IPS-18c (cell line): ENCODE data around the gene RNPS1.
"Not testable (repeated sequence)": the region's sequence is repeated elsewhere in the genome, so short reads cannot be mapped to it uniquely, and the experiment has no call there.

ENCODE experiments used
- H3K4me3 ChIP-seq: 2 replicates; pipeline ENCODE4 v1.7.0; 2013; ENCODE audit warnings: low read depth, mild to moderate bottlenecking, low read length, moderate library complexity; ENCODE audit not compliant: insufficient read depth
- H3K9me3 ChIP-seq: one replicate; pipeline ENCODE4 v1.6.1; 2013; ENCODE audit warnings: mild to moderate bottlenecking, low read length, moderate library complexity; ENCODE audit not compliant: control insufficient read depth, insufficient read depth

RNPS1 gene

GRCh38 chr16:2270588-2271470, 2.9 kb upstream of the RNPS1 start:
- no peak overlapping the region for H3K4me3 ChIP-seq
- H3K9me3 ChIP-seq, result no peaks in the 10 kb centered on the region

DNA sequence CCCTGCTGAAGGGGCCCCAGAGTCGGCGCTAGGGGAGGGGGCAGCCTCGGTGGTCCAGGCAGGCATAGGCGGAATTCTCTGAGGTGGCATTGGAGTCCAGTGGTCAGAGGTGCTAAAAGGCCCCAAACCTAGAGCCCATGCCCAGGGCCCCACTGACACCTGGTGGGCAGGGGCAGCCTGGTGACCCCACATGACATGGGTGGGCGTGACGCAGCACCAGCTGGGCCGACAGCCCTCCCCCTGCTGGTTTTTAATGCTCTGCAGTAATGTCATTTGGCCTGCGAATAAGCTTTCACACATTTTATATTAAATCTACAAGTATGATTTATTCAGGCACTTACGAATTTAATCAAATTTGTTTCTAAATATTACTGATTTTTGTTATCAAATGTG, 2.1 kb upstream of the RNPS1 start:
- Histone ChIP-seq H3K4me3 (no peak overlapping the region), H3K9me3 (no peaks in the 10 kb centered on the region)

- H3K9me3 ChIP-seq, result not testable (repeated sequence)
- peak overlapping the region; percentile 93 for H3K4me3 ChIP-seq
Measured at GRCh38 chr16:2267505-2267912, 417 bp downstream of the RNPS1 start.

DNA sequence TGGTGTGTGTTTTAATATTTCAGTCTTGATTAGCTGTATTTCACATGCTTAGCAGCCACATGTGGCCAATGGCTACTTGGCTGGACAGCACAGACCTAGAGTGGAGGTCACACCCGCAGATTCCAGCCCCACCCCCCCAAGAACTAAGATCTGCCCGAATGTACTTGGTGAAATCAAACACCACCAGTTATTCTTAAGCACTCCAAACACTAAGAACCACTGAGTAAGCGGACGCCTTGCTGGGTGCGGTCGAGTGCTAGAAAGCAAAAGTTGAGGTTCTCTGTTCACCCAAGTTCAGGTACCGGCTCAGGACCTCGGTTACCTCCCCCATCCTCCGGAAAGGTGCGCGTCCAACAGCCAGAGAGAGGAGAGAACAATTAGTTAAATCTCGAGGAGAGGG, 1.0 kb downstream of the RNPS1 start:
- not testable (repeated sequence) for H3K9me3 ChIP-seq
- H3K4me3 ChIP-seq, result peak overlapping the region; percentile 93

DNA sequence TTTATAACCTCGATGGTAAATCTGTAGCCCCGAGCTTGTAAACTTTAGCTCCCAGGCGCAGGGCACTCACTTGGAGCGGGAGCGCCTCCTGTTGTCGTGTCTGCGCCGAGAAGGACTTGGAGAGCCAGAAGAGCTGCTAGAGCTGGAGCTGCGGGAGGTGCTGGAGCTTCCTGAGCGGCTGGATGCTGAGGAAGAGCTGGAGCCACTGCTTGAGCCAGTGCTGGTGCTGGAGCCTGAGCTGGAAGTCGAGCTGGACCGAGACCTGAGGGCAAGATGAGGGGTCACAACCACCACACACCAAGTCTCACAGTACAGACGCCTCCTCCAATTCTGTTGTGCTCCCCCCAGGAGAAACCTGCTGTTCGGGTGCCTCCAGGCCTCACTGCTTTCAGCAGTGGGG, 4.9 kb downstream of the RNPS1 start:
- not testable (repeated sequence) for H3K4me3 ChIP-seq, H3K9me3 ChIP-seq

DNA sequence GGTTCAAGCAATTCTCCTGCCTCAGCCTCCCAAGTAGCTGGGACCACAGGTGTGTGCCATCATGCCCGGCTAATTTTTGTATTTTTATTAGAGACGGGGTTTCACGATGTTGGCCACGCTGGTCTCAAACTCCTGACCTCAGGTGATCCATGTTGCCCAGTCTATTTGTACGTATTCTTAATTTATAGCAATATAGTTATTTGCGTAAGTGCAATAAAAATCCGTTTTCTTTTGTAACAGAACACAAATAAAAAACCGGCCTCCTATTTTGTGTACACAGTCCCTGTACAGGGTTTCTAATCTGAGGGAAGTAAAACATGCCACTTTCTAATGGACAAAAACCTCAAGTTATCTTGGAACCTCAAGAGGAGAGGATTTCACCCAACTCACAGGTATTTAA, 7.7 kb downstream of the RNPS1 start:
- Histone ChIP-seq H3K9me3 (peaks cover under 1% of the 10 kb centered on the region), H3K4me3 (no peak overlapping the region)

GRCh38 chr16:2258530-2258929, 9.4 kb downstream of the RNPS1 start:
- not testable (repeated sequence) for H3K4me3 ChIP-seq

GRCh38 chr16:2257726-2258125, 10.2 kb downstream of the RNPS1 start:
- Histone ChIP-seq H3K9me3 (peaks cover 2% of the 10 kb centered on the region), H3K4me3 (no peak overlapping the region)

More at GRCh38 chr16:2258530-2258929, 9.4 kb downstream of the RNPS1 start:
- not testable (repeated sequence) for H3K9me3 ChIP-seq

DNA sequence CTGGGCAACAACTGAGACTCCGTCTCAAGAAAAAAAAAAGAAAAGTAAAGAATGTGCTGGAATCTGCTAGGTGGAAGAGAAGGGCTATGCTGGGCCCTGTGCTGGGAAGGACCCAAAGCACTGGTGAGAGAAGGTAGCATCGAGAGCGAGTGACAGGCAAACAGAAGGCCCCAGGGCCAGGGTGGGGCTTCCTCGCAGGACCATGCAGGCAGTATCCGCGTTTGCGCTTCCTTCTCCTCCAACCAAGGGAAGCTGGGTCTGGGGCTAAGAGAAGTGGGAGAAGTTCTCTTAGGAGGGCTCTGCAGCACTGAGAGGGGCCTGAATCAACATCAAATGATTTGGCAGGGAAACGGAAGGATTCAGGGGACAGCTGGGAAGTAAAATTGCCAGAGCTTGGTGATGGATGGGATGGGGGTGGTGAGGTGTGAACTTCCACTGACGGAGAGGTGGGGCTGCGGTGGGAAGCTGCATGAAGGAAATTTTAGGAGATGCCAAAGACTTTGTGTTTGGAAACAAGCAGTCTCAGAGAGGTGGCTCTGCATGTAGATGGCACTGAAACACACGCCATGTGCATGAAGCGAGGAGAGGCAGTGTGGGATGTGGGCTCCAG, 11.3 kb downstream of the RNPS1 start:
- H3K4me3 ChIP-seq, result no peak overlapping the region

GRCh38 chr16:2253293-2253692, 14.6 kb downstream of the RNPS1 start:
- Histone ChIP-seq H3K4me3 (no peak overlapping the region), H3K9me3 (peaks cover 2% of the 10 kb centered on the region)

More for the DNA sequence above, 11.3 kb downstream of the RNPS1 start:
- H3K9me3 ChIP-seq, result peaks cover 2% of the 10 kb centered on the region

DNA sequence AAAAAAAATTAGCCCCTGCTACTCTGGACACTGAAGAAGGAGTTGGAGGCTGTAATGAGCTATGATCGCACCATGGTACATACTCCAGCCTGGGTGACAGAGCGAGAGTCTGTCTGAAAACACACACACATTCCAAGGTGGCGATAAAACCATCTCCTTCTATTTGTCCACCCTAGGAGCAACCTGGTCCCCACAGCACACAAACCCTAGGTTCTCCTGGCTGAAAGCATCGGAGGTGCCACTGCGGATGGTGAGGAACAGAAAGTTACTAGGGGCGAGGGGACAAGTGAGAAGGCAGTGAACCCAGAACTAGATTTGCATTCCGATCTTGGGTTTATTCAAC, 15.1 kb downstream of the RNPS1 start:
- H3K4me3 ChIP-seq, result no peak overlapping the region
- peaks cover 2% of the 10 kb centered on the region for H3K9me3 ChIP-seq

GRCh38 chr16:2251296-2252111, 16.4 kb downstream of the RNPS1 start, which contains the start of gene ECI1:
TSS of gene ECI1 (minus strand) at chr16:2251587. CDS start at chr16:2251566, 21 bp downstream.
- H3K4me3 ChIP-seq, result peak within 1 kb of the TSS; percentile 77

GRCh38 chr16:2250652-2251295, 17.2 kb downstream of the RNPS1 start:
- Histone ChIP-seq H3K4me3 (peak overlapping the region; percentile 77), H3K9me3 (peaks cover 2% of the 10 kb centered on the region)

More at GRCh38 chr16:2251296-2252111, 16.4 kb downstream of the RNPS1 start, which contains the start of gene ECI1:
- peaks cover 2% of the 10 kb centered on the region for H3K9me3 ChIP-seq

DNA sequence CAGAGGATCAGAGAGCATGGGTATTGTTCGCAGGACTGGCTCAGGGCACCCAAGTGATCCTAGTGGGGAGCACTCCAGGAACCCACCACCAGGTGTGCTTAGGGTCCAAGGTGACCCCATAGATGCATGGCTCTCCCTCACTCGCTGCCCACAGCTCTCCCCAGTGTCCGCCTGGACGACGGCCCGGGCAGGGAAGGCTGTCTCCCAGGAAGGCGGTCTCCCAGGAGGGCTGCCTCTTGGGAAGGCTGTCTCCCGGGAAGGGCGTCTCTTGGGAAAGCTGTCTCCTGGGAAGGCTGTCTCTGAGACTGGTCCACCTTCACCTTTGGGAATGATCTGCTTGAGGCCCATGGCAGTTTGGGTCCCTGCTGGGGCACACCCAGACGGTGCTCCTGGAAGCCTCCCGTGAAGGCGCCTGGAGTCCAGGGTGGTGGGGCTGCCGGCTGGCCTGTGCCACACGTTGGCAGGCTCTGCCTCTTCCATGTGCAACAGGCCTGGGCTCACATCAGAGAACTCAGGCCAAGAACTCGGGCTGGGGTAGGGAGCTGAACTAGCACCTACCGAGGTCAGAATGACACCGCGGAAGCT, 21.5 kb downstream of the RNPS1 start:
- no peak overlapping the region for H3K4me3 ChIP-seq
- no peaks in the 10 kb centered on the region for H3K9me3 ChIP-seq

DNA sequence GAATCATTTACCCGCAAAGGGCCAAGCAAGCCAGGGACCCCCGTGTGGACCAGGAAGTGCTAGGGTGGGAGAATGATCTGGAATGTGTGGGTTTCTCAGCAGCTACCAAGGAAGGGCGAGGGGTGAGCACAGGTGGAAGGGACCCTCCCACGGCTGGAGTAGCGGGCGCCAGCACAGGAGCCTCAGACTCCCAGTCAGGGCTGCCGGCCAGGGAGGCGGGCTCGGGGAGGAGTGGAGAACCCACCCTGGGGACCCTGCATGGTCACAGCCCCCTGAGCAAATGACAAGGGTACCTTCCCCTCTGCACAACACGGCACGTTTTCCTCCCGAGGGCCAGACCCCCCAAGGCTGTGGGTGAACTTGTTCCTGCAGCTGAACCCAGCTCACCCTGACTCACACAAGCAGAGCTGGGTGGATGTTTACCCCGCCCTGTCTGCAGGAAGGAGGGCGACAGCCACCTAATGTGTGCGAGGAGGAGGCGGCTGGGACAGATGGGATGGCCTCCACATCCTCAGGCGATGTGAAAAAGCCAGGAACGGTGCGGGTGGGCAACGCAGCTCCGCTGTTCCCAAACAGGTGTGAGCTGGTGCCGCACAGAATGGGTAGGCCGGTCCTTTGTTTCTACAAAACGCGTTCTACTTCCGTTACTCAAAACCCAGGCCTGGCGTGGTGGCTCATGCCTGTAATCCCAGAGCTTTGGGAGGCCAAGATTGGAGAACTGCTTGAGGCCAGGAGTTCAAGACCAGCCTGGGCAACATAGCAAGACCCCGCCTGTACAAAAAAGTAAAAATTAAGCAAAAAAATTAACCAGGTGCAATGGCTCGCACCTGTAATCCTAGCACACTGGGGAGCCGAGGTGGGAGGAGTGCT, 22.8 kb downstream of the RNPS1 start:
- Histone ChIP-seq H3K4me3 (no peak overlapping the region), H3K9me3 (no peaks in the 10 kb centered on the region)

DNA sequence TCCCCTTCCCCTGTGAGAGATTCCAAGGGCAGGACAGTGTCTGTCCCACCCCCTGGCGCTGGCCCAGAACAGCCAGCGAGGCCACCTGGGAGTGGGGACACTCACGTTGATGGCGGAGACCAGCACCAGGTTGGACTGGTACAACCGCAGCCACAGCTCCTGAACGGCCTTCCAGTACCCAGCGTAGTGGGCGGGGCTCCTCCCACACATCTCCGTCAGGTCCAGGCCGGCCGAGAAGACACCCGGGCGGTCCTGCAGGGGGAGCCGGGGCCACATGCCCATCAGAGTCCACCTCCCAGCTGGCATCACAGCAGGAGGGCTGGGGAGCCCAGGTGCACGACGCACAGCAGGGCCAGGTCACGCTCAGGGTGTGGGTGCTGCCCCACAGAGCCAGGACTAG, 23.6 kb downstream of the RNPS1 start:
- H3K4me3 ChIP-seq, result no peak overlapping the region
- H3K9me3 ChIP-seq, result no peaks in the 10 kb centered on the region
